SK-N-SH (cell line): Measurements from ENCODE around the gene NPAS3. TPM values are rescaled to one million over a fixed set of nuclear protein-coding genes. Genes with fewer than 3 reads are reported as not detected.
A peak's percentile ranks its signal among the peaks of the same experiment; 100 is the strongest.

ENCODE experiments used
- CTCF ChIA-PET: fragments of 300-600, 350-600 bp; formaldehyde crosslinking; extraction: SDS; loops from one replicate; lab custom pipeline; 2021; lab: Yijun Ruan, JAX
- POLR2A ChIA-PET: fragments of 350-600 bp; sonication (Branson Sonifier 250); formaldehyde crosslinking; extraction: SDS; loops from one replicate; lab custom pipeline; 2020; ENCODE audit warnings: antibody characterized with exemption, inconsistent platforms; lab: Yijun Ruan, JAX
- DNase-seq: peaks from one replicate; pipeline ENCODE4 v3.0.0; 2012
- H2AFZ ChIP-seq: fragments of 200-600 bp; sonication (generic); 2 replicates; pipeline ENCODE4 v1.8.1; 2016; ENCODE audit warnings: antibody characterized with exemption, mild to moderate bottlenecking, low read depth
- H3F3A ChIP-seq: fragments of 200-600 bp; sonication (generic); replicated peaks from 2 replicates; pipeline ENCODE3; 2016; ENCODE audit warnings: antibody characterized with exemption, mild to moderate bottlenecking; ENCODE audit not compliant: insufficient read depth
- H3K27ac ChIP-seq, 2 experiments: fragments of 200-500 bp in 1 of 2; fragments of 200-600 bp in 1 of 2; sonication (Bioruptor generic) in 1 of 2; sonication (generic), shearing (Covaris generic) in 1 of 2; 2 replicates each; pipeline versions ENCODE4 v1.5.1 to v1.6.1; 2014 to 2016; ENCODE audit warnings: low read depth in 2 of 2, inconsistent platforms in 1 of 2, low read length in 1 of 2, mild to moderate bottlenecking in 1 of 2, mixed read lengths in 1 of 2
- H3K27me3 ChIP-seq: fragments of 200-600 bp; sonication (generic), shearing (Covaris generic); 2 replicates; pipeline ENCODE4 v1.6.1; 2016; ENCODE audit warnings: mixed run types; ENCODE audit not compliant: insufficient read depth
- H3K36me3 ChIP-seq, 2 experiments: fragments of 200-500 bp in 1 of 2; fragments of 200-600 bp in 1 of 2; sonication (Bioruptor generic) in 1 of 2; sonication (generic) in 1 of 2; replicated peaks in 1 of 2; 2 replicates each; pipeline versions ENCODE3 to v1.5.1; 2014 to 2016; ENCODE audit warnings: low read length in 1 of 2, mild to moderate bottlenecking in 1 of 2; ENCODE audit not compliant: insufficient read depth in 2 of 2, control insufficient read depth in 1 of 2
- H3K4me1 ChIP-seq, 2 experiments: fragments of 200-500 bp in 1 of 2; fragments of 200-600 bp in 1 of 2; sonication (Bioruptor generic) in 1 of 2; sonication (generic), shearing (Covaris generic) in 1 of 2; 2 replicates each; pipeline versions ENCODE4 v1.5.1 to v1.6.1; 2014 to 2016; ENCODE audit warnings: low read depth in 1 of 2, low read length in 1 of 2, mixed run types in 1 of 2; ENCODE audit not compliant: insufficient read depth in 2 of 2, control insufficient read depth in 1 of 2
- H3K4me2 ChIP-seq: fragments of 200-600 bp; sonication (generic), shearing (Covaris generic); 2 replicates; pipeline ENCODE4 v1.6.1; 2017; ENCODE audit warnings: mixed run types
- H3K4me3 ChIP-seq, 2 experiments: fragments of 200-500 bp in 1 of 2; fragments of 200-600 bp in 1 of 2; sonication (Bioruptor generic) in 1 of 2; sonication (generic), shearing (Covaris generic) in 1 of 2; 2 replicates each; pipeline versions ENCODE4 v1.5.1 to v1.8.1; 2014 to 2016; ENCODE audit warnings: low read depth in 2 of 2, inconsistent platforms in 1 of 2, low read length in 1 of 2, mild to moderate bottlenecking in 1 of 2, mixed read lengths in 1 of 2, moderate library complexity in 1 of 2
- H3K79me2 ChIP-seq: fragments of 200-600 bp; sonication (generic); 2 replicates; pipeline ENCODE4 v1.8.1; 2017; ENCODE audit warnings: mild to moderate bottlenecking; ENCODE audit not compliant: insufficient read depth
- H3K9ac ChIP-seq: fragments of 200-600 bp; sonication (generic); 2 replicates; pipeline ENCODE4 v1.6.1; 2017; ENCODE audit warnings: mixed run types
- H3K9me2 ChIP-seq: fragments of 200-600 bp; sonication (generic); 2 replicates; pipeline ENCODE4 v1.6.1; 2017; ENCODE audit warnings: mixed run types
- H3K9me3 ChIP-seq: fragments of 200-600 bp; sonication (generic); 2 replicates; pipeline ENCODE4 v1.6.1; 2017; ENCODE audit warnings: mixed run types, mild to moderate bottlenecking, moderate library complexity
- H4K20me1 ChIP-seq: fragments of 200-600 bp; sonication (generic); 2 replicates; pipeline ENCODE4 v1.6.1; 2017; ENCODE audit warnings: mild to moderate bottlenecking, mixed run types; ENCODE audit not compliant: insufficient read depth
- CHD2 ChIP-seq: fragments of 150-350 bp; IDR thresholded peaks from 2 replicates; pipeline ENCODE4 v1.6.1; 2018; ENCODE audit warnings: low read length; ENCODE audit not compliant: partially characterized antibody
- FOXM1 ChIP-seq: IDR thresholded peaks from 2 replicates; pipeline ENCODE4 v1.4.0; 2012; ENCODE audit warnings: low read depth, mild to moderate bottlenecking
- GABPA ChIP-seq: IDR thresholded peaks from 2 replicates; pipeline ENCODE4 v1.4.0; 2012; ENCODE audit warnings: low read depth, mild to moderate bottlenecking
- GATA2 ChIP-seq: sonication (generic); formaldehyde crosslinking; IDR thresholded peaks from 2 replicates; pipeline ENCODE4 v1.5.0; 2020; ENCODE audit warnings: mild to moderate bottlenecking, missing genetic modification reagents
- POLR2AphosphoS5 ChIP-seq: IDR thresholded peaks from 2 replicates; pipeline ENCODE4 v1.6.1; 2012; ENCODE audit warnings: low read depth, low read length
- RCOR1 ChIP-seq: fragments of 150-350 bp; IDR thresholded peaks from 2 replicates; pipeline ENCODE4 v1.6.1; 2017; ENCODE audit warnings: antibody characterized with exemption, low read length
- TAF1 ChIP-seq: IDR thresholded peaks from 2 replicates; pipeline ENCODE4 v1.6.1; 2012; ENCODE audit warnings: low read depth, mild to moderate bottlenecking, low read length, moderate library complexity, borderline replicate concordance
- TCF12 ChIP-seq: IDR thresholded peaks from 2 replicates; pipeline ENCODE4 v1.4.0; 2012
- WGBS: methylation state at CpG from one replicate; pipeline ENCODE4 v1.1.6; 2017; ENCODE audit warnings: low lambda C conversion rate; 5-methylcytosine and 5-hydroxymethylcytosine counted together
- polyA plus RNA-seq, 3 experiments: library from polyadenylated mRNA; depleted of rRNA; stranded (reverse); fragments of >200 nt; gene quantifications; 2 replicates each; pipeline ENCODE4 v1.2.3, GENCODE V29; 2012
- TF ChIP-seq, protein P1 (sequence below): fragments of 200-600 bp; sonication (generic); IDR thresholded peaks from 2 replicates; pipeline ENCODE4 v1.6.1; 2017; ENCODE audit warnings: antibody characterized with exemption, mild to moderate bottlenecking, moderate library complexity
- TF ChIP-seq, protein P2 (sequence below): fragments of 150-350 bp; IDR thresholded peaks from 2 replicates; pipeline ENCODE4 v1.6.1; 2016; ENCODE audit warnings: mild to moderate bottlenecking, low read depth, low read length
- TF ChIP-seq, protein P3 (sequence below): fragments of 150-350 bp; IDR thresholded peaks from 2 replicates; pipeline ENCODE4 v1.6.1; 2017; ENCODE audit warnings: antibody characterized with exemption, low read length, low read depth, borderline replicate concordance

The NPAS3 gene
- polyA plus RNA-seq, 1 of the 3 experiments (the other 2 are of a cell fraction), result 4.3 TPM

DNA sequence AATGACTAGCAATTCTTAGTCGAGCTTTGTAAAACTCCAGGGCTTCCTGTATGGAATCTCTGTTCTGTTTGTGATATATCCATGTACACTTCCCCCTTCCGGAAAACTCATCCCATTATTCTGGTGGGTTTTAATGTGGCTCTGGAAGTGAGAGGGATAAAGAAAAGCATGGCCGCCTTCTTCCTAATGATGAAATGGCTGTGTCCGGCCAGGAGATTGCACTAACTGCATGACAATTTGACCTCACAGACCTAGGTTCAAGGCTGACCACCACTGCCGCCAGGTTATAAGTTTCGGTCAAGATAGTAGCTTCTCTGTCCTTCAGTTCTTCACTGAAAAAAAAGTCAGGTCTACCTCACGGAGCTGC, 41.0 kb upstream of the NPAS3 start:
- CTCF ChIA-PET, result interaction anchor here (0.8 to 1.0 kb wide), 3 partner anchors 10 to 88 kb away, joined by 3 read pairs; no protein-coding TSS in a partner anchor

DNA sequence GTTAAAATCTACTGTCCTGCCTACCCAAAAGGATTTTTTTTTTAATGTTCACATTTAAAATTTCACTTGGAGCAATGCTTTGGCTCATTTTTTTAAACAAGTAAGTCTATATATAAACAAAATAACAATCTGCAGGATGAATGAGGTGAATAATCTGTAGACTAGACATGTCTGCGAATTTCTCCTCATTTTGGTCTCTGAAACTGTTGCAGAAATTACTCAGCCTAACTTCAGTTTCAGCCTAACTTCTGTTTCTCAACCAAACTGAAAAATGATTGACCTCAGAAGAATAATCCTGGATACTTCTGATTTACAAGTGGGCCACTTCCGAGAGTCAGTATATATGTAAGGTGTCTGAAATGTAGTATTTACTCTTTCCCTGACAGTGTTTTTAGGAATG, 39.8 kb upstream of the NPAS3 start:
- Histone ChIP-seq H3K27me3 (no peaks in the 10 kb centered on the region), H3K9me3 (no peaks in the 10 kb centered on the region), H3K4me2 (no peak overlapping the region), H3K4me1 (no peaks in the 10 kb centered on the region), H4K20me1 (no peaks in the 10 kb centered on the region), H3K79me2 (no peaks in the 10 kb centered on the region), H3F3A (no peaks in the 10 kb centered on the region), H3K4me3 (no peak overlapping the region), H3K9me2 (no peaks in the 10 kb centered on the region), H3K9ac (no peak overlapping the region), H2AFZ (no peak overlapping the region), H3K27ac (no peak overlapping the region), H3K36me3 (no peaks in the 10 kb centered on the region)
- DNase-seq, result no peak
- CTCF ChIA-PET, result interaction anchor here (1.0 kb wide), 1 partner anchor 89 kb away, joined by 3 read pairs; no protein-coding TSS in a partner anchor
- WGBS, result 86% methylated on average over 2 of the region's 2 CpGs
- TF ChIP-seq CHD2 (no peak), POLR2AphosphoS5 (no peak), FOXM1 (no peak), GATA2 (CRISPR knock-in tag) (no peak), TAF1 (no peak), RCOR1 (no peak), TCF12 (no peak)
- TF ChIP-seq, protein P1, sequence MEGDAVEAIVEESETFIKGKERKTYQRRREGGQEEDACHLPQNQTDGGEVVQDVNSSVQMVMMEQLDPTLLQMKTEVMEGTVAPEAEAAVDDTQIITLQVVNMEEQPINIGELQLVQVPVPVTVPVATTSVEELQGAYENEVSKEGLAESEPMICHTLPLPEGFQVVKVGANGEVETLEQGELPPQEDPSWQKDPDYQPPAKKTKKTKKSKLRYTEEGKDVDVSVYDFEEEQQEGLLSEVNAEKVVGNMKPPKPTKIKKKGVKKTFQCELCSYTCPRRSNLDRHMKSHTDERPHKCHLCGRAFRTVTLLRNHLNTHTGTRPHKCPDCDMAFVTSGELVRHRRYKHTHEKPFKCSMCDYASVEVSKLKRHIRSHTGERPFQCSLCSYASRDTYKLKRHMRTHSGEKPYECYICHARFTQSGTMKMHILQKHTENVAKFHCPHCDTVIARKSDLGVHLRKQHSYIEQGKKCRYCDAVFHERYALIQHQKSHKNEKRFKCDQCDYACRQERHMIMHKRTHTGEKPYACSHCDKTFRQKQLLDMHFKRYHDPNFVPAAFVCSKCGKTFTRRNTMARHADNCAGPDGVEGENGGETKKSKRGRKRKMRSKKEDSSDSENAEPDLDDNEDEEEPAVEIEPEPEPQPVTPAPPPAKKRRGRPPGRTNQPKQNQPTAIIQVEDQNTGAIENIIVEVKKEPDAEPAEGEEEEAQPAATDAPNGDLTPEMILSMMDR, result no peak
- TF ChIP-seq, protein P2, sequence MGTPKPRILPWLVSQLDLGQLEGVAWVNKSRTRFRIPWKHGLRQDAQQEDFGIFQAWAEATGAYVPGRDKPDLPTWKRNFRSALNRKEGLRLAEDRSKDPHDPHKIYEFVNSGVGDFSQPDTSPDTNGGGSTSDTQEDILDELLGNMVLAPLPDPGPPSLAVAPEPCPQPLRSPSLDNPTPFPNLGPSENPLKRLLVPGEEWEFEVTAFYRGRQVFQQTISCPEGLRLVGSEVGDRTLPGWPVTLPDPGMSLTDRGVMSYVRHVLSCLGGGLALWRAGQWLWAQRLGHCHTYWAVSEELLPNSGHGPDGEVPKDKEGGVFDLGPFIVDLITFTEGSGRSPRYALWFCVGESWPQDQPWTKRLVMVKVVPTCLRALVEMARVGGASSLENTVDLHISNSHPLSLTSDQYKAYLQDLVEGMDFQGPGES, result no peak
- TF ChIP-seq, all 33 proteins: peak for 0
- POLR2A ChIA-PET, result no interaction called here

More for the DNA sequence above, 41.0 kb upstream of the NPAS3 start:
- DNase-seq, result no peak
- Histone ChIP-seq H2AFZ (peak overlapping the region; percentile 96), H3K9me2 (no peaks in the 10 kb centered on the region), H3K27ac (no peak overlapping the region), H4K20me1 (no peaks in the 10 kb centered on the region), H3K79me2 (no peaks in the 10 kb centered on the region), H3K4me1 (no peaks in the 10 kb centered on the region), H3K4me2 (peak overlapping the region; percentile 68), H3F3A (no peaks in the 10 kb centered on the region), H3K27me3 (no peaks in the 10 kb centered on the region), H3K9me3 (no peaks in the 10 kb centered on the region), H3K9ac (no peak overlapping the region), H3K4me3 (no peak overlapping the region; a peak in 1 of 4 replicates), H3K36me3 (no peaks in the 10 kb centered on the region)
- no peak for TF ChIP-seq POLR2AphosphoS5
- TF ChIP-seq CHD2, result no peak
- no peak for TF ChIP-seq GATA2 (CRISPR knock-in tag)
- TF ChIP-seq GABPA, result no peak
- TF ChIP-seq, protein P3, sequence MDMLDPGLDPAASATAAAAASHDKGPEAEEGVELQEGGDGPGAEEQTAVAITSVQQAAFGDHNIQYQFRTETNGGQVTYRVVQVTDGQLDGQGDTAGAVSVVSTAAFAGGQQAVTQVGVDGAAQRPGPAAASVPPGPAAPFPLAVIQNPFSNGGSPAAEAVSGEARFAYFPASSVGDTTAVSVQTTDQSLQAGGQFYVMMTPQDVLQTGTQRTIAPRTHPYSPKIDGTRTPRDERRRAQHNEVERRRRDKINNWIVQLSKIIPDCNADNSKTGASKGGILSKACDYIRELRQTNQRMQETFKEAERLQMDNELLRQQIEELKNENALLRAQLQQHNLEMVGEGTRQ, result no peak
- POLR2A ChIA-PET, result no interaction called here
- WGBS, result 93% methylated on average over 7 of the region's 7 CpGs
